Activated naive CD8-positive, alpha-beta T cell treated with anti-CD3 and anti-CD28 coated beads, Interleukin-2, amount 10 ng/mL, durations not matched to agents 7 days and 5 days (primary cell): ENCODE results near the gene AOC2. TPM values are rescaled to one million over a fixed set of nuclear protein-coding genes. Genes with fewer than 3 reads are reported as not detected.
"Not testable (repeated sequence)": the region's sequence is repeated elsewhere in the genome, so short reads cannot be mapped to it uniquely, and the experiment has no call there.

Experiments used
- ATAC-seq: fragments of 150-1000 bp; cut with Tn5 transposase; one replicate; pipeline ENCODE4 v1.10.0; 2021; ENCODE audit warnings: low read depth, moderate library complexity
- POLR2A ChIA-PET: fragments of 350-600 bp; sonication (Branson Sonifier 250); formaldehyde crosslinking; loops from one replicate; lab custom pipeline; 2021; ENCODE audit warnings: antibody characterized with exemption; lab: Charles Lee
- DNase-seq: peaks from one replicate; pipeline ENCODE4 v3.0.0; 2021
- H3K27ac Mint-ChIP-seq: one replicate; pipeline ENCODE4 v1.8.0; 2022; ENCODE audit warnings: mild to moderate bottlenecking, mixed read lengths
- H3K27me3 Mint-ChIP-seq: one replicate; pipeline ENCODE4 v1.8.0; 2022; ENCODE audit warnings: mild to moderate bottlenecking, moderate library complexity, mixed read lengths
- H3K36me3 Mint-ChIP-seq: one replicate; pipeline ENCODE4 v1.8.0; 2021; ENCODE audit warnings: mild to moderate bottlenecking, mixed read lengths
- H3K4me1 Mint-ChIP-seq: one replicate; pipeline ENCODE4 v1.8.0; 2021; ENCODE audit warnings: mixed read lengths
- H3K4me3 Mint-ChIP-seq: one replicate; pipeline ENCODE4 v1.8.0; 2022; ENCODE audit warnings: mild to moderate bottlenecking, moderate library complexity, mixed read lengths
- H3K9me3 Mint-ChIP-seq: one replicate; pipeline ENCODE4 v1.8.0; 2021; ENCODE audit warnings: mixed read lengths
- microRNA-seq: library from miRNA; unstranded; fragments of <30 nt; microRNA quantifications from one replicate; pipeline ENCODE4 v1.2.0, GENCODE V29; 2022
- total RNA-seq, 2 experiments: library from RNA; stranded (reverse); gene quantifications; one replicate each; pipeline ENCODE4 v1.2.3, GENCODE V29; 2021

The AOC2 gene
- total RNA-seq, 2 experiments from 2014 or later, result 2.5 to 2.7 TPM

GRCh38 chr17:42885806-42886205, 41.4 kb downstream of the AOC2 start:
- POLR2A ChIA-PET, H3K27me3 Mint-ChIP-seq, H3K9me3 Mint-ChIP-seq, ATAC-seq, H3K4me1 Mint-ChIP-seq, H3K36me3 Mint-ChIP-seq, DNase-seq, H3K4me3 Mint-ChIP-seq, H3K27ac Mint-ChIP-seq: not testable (repeated sequence)

- ATAC-seq (no peak), DNase-seq (no peak)
- Mint-ChIP-seq H3K4me1 (no peaks in the 10 kb centered on the region), H3K4me3 (no peak overlapping the region), H3K27me3 (peaks cover 2% of the 10 kb centered on the region), H3K36me3 (no peaks in the 10 kb centered on the region), H3K27ac (no peak overlapping the region), H3K9me3 (no peaks in the 10 kb centered on the region)
- POLR2A ChIA-PET, result no interaction called here
These were observed 42.1 kb downstream of the AOC2 start for GRCh38 chr17:42886283-42887176.

GRCh38 chr17:42889809-42890208, 45.4 kb downstream of the AOC2 start:
- Mint-ChIP-seq H3K4me3 (no peak overlapping the region), H3K4me1 (peaks cover 2% of the 10 kb centered on the region), H3K27me3 (peaks cover 17% of the 10 kb centered on the region), H3K36me3 (no peaks in the 10 kb centered on the region), H3K27ac (no peak overlapping the region), H3K9me3 (no peaks in the 10 kb centered on the region)
- ATAC-seq, result no peak
- no peak for DNase-seq
- POLR2A ChIA-PET, result no interaction called here

GRCh38 chr17:42891539-42892152, 47.3 kb downstream of the AOC2 start:
- Mint-ChIP-seq H3K4me1 (peaks cover 2% of the 10 kb centered on the region), H3K27ac (no peak overlapping the region), H3K4me3 (no peak overlapping the region), H3K9me3 (no peaks in the 10 kb centered on the region), H3K36me3 (no peaks in the 10 kb centered on the region), H3K27me3 (peaks cover 18% of the 10 kb centered on the region)
- ATAC-seq, result no peak
- POLR2A ChIA-PET, result no interaction called here
- DNase-seq, result no peak

- DNase-seq (no peak), ATAC-seq (no peak)
- Mint-ChIP-seq H3K4me1 (peaks cover 2% of the 10 kb centered on the region), H3K9me3 (no peaks in the 10 kb centered on the region), H3K4me3 (no peak overlapping the region), H3K27me3 (peaks cover 18% of the 10 kb centered on the region), H3K27ac (no peak overlapping the region), H3K36me3 (no peaks in the 10 kb centered on the region)
- POLR2A ChIA-PET, result no interaction called here
These were observed 49.0 kb downstream of the AOC2 start for GRCh38 chr17:42893359-42893758.

GRCh38 chr17:42894283-42895184, 50.2 kb downstream of the AOC2 start:
- H3K27me3 Mint-ChIP-seq, result peaks cover 18% of the 10 kb centered on the region
- ATAC-seq, result no peak
- H3K27ac Mint-ChIP-seq, result no peak overlapping the region
- no peak for DNase-seq
- peaks cover 2% of the 10 kb centered on the region for H3K4me1 Mint-ChIP-seq
- no peaks in the 10 kb centered on the region for H3K9me3 Mint-ChIP-seq
- POLR2A ChIA-PET, result no interaction called here
- H3K36me3 Mint-ChIP-seq, result no peaks in the 10 kb centered on the region
- H3K4me3 Mint-ChIP-seq, result no peak overlapping the region

- peaks cover 18% of the 10 kb centered on the region for H3K27me3 Mint-ChIP-seq
- no peak overlapping the region for H3K4me3 Mint-ChIP-seq
- H3K9me3 Mint-ChIP-seq, result no peaks in the 10 kb centered on the region
- DNase-seq, result no peak
- H3K27ac Mint-ChIP-seq, result no peak overlapping the region
- H3K4me1 Mint-ChIP-seq, result peaks cover 2% of the 10 kb centered on the region
- POLR2A ChIA-PET, result no interaction called here
- ATAC-seq, result no peak
- no peaks in the 10 kb centered on the region for H3K36me3 Mint-ChIP-seq
These were observed 50.8 kb downstream of the AOC2 start for GRCh38 chr17:42895185-42895555.

GRCh38 chr17:42898147-42898811, 53.9 kb downstream of the AOC2 start:
- no peaks in the 10 kb centered on the region for H3K36me3 Mint-ChIP-seq
- peaks cover 18% of the 10 kb centered on the region for H3K27me3 Mint-ChIP-seq
- POLR2A ChIA-PET, result interaction anchor here (0.6 to 0.7 kb wide), 2 partner anchors 110 to 286 kb away, joined by 3 read pairs; no protein-coding TSS in a partner anchor
- H3K4me1 Mint-ChIP-seq, result peaks cover 2% of the 10 kb centered on the region
- H3K9me3 Mint-ChIP-seq, result no peaks in the 10 kb centered on the region
- no peak overlapping the region for H3K4me3 Mint-ChIP-seq
- H3K27ac Mint-ChIP-seq, result no peak overlapping the region
- DNase-seq (no peak), ATAC-seq (no peak)

- H3K9me3 Mint-ChIP-seq, H3K4me1 Mint-ChIP-seq, DNase-seq, H3K27ac Mint-ChIP-seq, ATAC-seq, H3K36me3 Mint-ChIP-seq, H3K27me3 Mint-ChIP-seq, POLR2A ChIA-PET, H3K4me3 Mint-ChIP-seq: not testable (repeated sequence)
These were observed 55.6 kb downstream of the AOC2 start for GRCh38 chr17:42899981-42900380.

Small RNA genes lying within 50 kb of the gene (microRNA-seq; reads per million reads assigned to microRNA genes)
- gene MIR6781, result not detected

Other genes starting within 250 kb of the AOC2 start
- gene RETREG3, start 235.2 kb upstream of the AOC2 start, total RNA-seq, result 10 to 100 TPM; 82.2 to 82.3 TPM
- gene TUBG1, start 234.9 kb upstream of the AOC2 start, total RNA-seq, result 10 to 100 TPM; 55.6 to 57.6 TPM
- 10 to 100 TPM; 17.0 to 19.2 TPM for gene TUBG2, start 185.3 kb upstream of the AOC2 start, total RNA-seq
- gene PLEKHH3, start 167.6 kb upstream of the AOC2 start, total RNA-seq, result 1 to 10 TPM in 1 of 2 experiments, under 1 TPM in 1; 0.94 to 1.8 TPM
- gene CCR10, start 162.7 kb upstream of the AOC2 start, total RNA-seq, result under 1 TPM; 0.33 to 0.57 TPM
- gene CNTNAP1, start 162.0 kb upstream of the AOC2 start, total RNA-seq, result 1 to 10 TPM; 3.6 to 4.6 TPM
- 10 to 100 TPM; 83.1 to 98.4 TPM for gene EZH1, start 99.5 kb upstream of the AOC2 start, total RNA-seq
- gene RAMP2, start 83.4 kb upstream of the AOC2 start, total RNA-seq, result not detected
- gene VPS25, start 71.1 kb upstream of the AOC2 start, total RNA-seq, result 10 to 100 TPM; 61.0 to 63.5 TPM
- under 1 TPM; 0.43 to 0.78 TPM for gene WNK4, start 64.0 kb upstream of the AOC2 start, total RNA-seq
- gene COA3, start 45.9 kb upstream of the AOC2 start, total RNA-seq, result 10 to 100 TPM; 37.0 to 38.5 TPM
- gene CNTD1, start 45.7 kb upstream of the AOC2 start, total RNA-seq, result under 1 TPM in 1 of 2 experiments, not detected in 1; 0.45 TPM
- gene BECN1, start 20.3 kb upstream of the AOC2 start, total RNA-seq, result 10 to 100 TPM; 94.5 to 95.9 TPM
- gene PSME3, start 11.2 kb upstream of the AOC2 start, total RNA-seq, result 10 to 100 TPM; 85.0 to 96.6 TPM
- under 1 TPM; 0.74 to 0.86 TPM for gene AOC3, start 6.6 kb downstream of the AOC2 start, total RNA-seq
- gene G6PC1, start 56.2 kb downstream of the AOC2 start, total RNA-seq, result not detected
- 10 to 100 TPM; 39.9 to 43.2 TPM for gene AARSD1, start 119.9 kb downstream of the AOC2 start, total RNA-seq
- gene PTGES3L, start 135.5 kb downstream of the AOC2 start, total RNA-seq, result under 1 TPM; 0.28 to 0.39 TPM
- 10 to 100 TPM; 16.5 to 17.8 TPM for gene RUNDC1, start 136.0 kb downstream of the AOC2 start, total RNA-seq
- gene RPL27, start 153.8 kb downstream of the AOC2 start, total RNA-seq, result 1,000 to 10,000 TPM; 1,039 to 1,066 TPM
- 10 to 100 TPM; 92.7 to 99.2 TPM for gene IFI35, start 162.2 kb downstream of the AOC2 start, total RNA-seq
- 10 to 100 TPM; 24.4 to 34.0 TPM for gene VAT1, start 177.8 kb downstream of the AOC2 start, total RNA-seq
- gene RND2, start 180.7 kb downstream of the AOC2 start, total RNA-seq, result under 1 TPM in 1 of 2 experiments, not detected in 1; 0.14 TPM